ENCODE results near the gene DENND1A. TPM values are rescaled to one million over a fixed set of nuclear protein-coding genes. Genes with fewer than 3 reads are reported as not detected.
A peak's percentile ranks its signal among the peaks of the same experiment; 100 is the strongest.

DENND1A gene
- polyA plus RNA-seq, 2 of the 4 experiments (the other 2 are of a cell fraction), result 15.1 to 21.9 TPM

DNA sequence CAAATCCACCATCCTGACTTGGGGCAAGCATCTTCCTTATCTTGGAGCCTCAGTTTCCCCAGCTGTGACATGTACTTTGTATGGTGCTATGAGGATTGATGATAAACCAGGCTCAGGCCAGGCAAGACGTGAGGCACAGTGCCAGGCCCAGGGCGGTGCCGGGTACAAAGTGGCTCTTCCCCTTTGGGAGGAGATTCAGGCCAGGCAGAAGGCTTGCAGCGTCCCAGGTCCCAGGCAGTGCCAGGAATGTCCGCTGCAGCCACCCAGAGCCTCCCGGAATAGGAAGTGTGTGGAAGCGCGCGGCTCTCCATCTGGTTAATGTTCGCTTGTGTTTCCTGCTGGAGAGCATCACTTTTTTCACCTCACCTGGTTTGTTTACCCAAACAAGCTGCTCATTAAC, 12.6 kb upstream of the DENND1A start:
- H3K4me3 ChIP-seq, result no peak overlapping the region
- WGBS (ENCODE audit: missing lambda C conversion rate), result 83% methylated on average over 10 of the region's 10 CpGs
- H3K9me3 ChIP-seq, result no peaks in the 10 kb centered on the region
- FAIRE-seq (no peak), DNase-seq (ENCODE audit: low read depth in 1 of 2, low spot score in 1 of 2) (no peak), ATAC-seq (no peak)
- TF ChIP-seq HOXA7 (CRISPR knock-in tag; IDR thresholded peaks at IDR 0.05), result no peak
- TF ChIP-seq HDAC2 (IDR thresholded peaks at IDR 0.05), result no peak
- no peak for TF ChIP-seq KDM5A (IDR thresholded peaks at IDR 0.05)
- TF ChIP-seq EHF (CRISPR knock-in tag; IDR thresholded peaks at IDR 0.05), result no peak
- TF ChIP-seq, protein P1, sequence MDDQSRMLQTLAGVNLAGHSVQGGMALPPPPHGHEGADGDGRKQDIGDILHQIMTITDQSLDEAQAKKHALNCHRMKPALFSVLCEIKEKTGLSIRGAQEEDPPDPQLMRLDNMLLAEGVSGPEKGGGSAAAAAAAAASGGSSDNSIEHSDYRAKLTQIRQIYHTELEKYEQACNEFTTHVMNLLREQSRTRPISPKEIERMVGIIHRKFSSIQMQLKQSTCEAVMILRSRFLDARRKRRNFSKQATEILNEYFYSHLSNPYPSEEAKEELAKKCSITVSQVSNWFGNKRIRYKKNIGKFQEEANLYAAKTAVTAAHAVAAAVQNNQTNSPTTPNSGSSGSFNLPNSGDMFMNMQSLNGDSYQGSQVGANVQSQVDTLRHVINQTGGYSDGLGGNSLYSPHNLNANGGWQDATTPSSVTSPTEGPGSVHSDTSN (IDR thresholded peaks at IDR 0.05), result no peak
- TF ChIP-seq RAD21 (conservative IDR thresholded peaks at IDR 0.05 in 1 of 2, IDR thresholded peaks at IDR 0.05 in 1 of 2), result no peak
- TF ChIP-seq CBX8 (IDR thresholded peaks at IDR 0.05), result no peak
- POLR2A ChIA-PET, result no interaction called here
- H3K4me2 ChIP-seq, result no peak overlapping the region
- no peaks in the 10 kb centered on the region for H3K4me1 ChIP-seq
- no peak overlapping the region for H3K27ac ChIP-seq
- CTCF ChIA-PET, result interaction anchor here (1.4 kb wide), 1 partner anchor 12 kb away, joined by 4 read pairs; no protein-coding TSS in a partner anchor

DNA sequence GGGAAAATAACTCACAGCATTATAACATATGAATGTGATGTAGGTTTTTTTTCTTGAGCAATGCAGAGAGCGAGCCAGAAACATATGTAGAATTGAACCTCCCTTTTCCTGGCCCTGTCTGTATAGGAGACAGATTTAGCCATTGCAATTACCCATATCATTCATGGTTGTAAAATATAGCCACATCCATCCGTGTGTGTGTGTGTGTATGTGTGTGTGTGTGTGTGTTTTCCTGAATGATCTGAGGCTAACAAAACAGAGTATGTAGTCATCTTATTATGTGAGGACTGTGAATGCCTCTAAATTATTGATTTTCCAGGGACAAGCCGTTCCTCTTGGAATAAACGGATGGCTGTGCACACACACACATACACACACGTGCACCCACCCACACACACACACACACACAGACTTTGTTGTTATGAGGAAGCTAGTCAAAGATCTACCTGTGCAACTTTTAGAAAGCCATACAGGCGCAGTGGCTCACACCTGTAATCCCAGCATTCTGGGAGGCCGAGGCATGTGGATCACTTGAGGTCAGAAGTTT, 11.7 kb upstream of the DENND1A start:
- ChIA-PET CTCF (interaction anchor here (1.4 kb wide), 1 partner anchor 39 kb away, joined by 3 read pairs; no protein-coding TSS in a partner anchor), POLR2A (no interaction called here)
- no peak overlapping the region for H3K4me2 ChIP-seq
- FAIRE-seq (no peak), DNase-seq (ENCODE audit: low read depth in 1 of 2, low spot score in 1 of 2) (no peak), ATAC-seq (no peak)
- no peak overlapping the region for H3K27ac ChIP-seq
- TF ChIP-seq RCOR1 (IDR thresholded peaks at IDR 0.05; ENCODE audit: low read depth, low read length) (no peak), GATA3 (IDR thresholded peaks at IDR 0.05; ENCODE audit: borderline replicate concordance) (no peak), SMC3 (IDR thresholded peaks at IDR 0.05) (no peak)
- TF ChIP-seq, protein P2, sequence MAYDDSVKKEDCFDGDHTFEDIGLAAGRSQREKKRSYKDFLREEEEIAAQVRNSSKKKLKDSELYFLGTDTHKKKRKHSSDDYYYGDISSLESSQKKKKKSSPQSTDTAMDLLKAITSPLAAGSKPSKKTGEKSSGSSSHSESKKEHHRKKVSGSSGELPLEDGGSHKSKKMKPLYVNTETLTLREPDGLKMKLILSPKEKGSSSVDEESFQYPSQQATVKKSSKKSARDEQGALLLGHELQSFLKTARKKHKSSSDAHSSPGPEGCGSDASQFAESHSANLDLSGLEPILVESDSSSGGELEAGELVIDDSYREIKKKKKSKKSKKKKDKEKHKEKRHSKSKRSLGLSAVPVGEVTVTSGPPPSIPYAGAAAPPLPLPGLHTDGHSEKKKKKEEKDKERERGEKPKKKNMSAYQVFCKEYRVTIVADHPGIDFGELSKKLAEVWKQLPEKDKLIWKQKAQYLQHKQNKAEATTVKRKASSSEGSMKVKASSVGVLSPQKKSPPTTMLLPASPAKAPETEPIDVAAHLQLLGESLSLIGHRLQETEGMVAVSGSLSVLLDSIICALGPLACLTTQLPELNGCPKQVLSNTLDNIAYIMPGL (CRISPR knock-in tag; IDR thresholded peaks at IDR 0.05; ENCODE audit: borderline replicate concordance), result no peak
- 80% methylated on average over 7 of the region's 7 CpGs for WGBS (ENCODE audit: missing lambda C conversion rate)
- no peaks in the 10 kb centered on the region for H3K4me1 ChIP-seq
- H3K4me3 ChIP-seq, result no peak overlapping the region
- peaks cover under 1% of the 10 kb centered on the region; the same call in 1 of the 3 replicates for H3K9me3 ChIP-seq

DNA sequence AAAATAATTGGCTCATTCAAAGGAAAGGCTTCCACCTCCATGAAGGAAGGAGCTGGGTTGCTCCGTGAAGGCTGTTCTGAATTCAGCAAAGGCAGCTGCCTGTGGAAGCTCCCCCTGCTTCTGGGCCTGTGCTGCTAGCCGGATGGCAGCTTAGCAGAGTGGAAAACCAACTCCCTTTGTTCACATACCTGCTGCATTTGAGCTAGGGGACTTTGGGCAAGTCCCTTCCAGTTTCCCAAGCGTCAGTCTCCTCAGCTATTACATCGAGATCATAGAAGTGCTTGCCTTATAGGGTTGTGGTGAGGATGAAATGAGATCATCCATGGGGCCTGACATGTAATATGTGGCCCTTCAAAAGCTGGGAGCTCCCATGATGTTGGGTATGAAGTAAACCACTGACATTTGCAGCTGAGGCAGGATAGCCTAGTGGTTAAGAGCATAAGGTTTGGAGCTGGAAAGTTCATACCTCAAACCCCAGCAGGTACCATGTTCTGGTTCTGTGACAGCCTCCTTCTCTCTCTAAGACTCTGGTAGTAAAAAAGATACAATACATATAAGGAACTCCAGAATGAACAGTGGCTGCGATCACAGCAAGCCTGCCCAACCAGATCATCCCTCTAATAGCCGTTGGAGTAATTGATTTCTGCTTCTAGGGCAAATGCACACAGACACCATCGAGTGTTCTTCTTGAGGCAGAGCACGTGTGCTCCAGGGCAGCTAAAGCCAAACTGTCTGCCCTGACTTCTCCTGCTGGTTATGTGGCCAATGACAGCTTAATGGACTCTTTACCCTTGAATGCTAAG, 11.0 kb upstream of the DENND1A start:
- H3K9me3 ChIP-seq, result peaks cover 2% of the 10 kb centered on the region; the same call in 1 of the 3 replicates
- H3K4me1 ChIP-seq, result no peaks in the 10 kb centered on the region
- ATAC-seq, result peak in 1 of 2 experiments; percentile 48; a peak in 1 of 6 replicates
- CTCF ChIA-PET, result interaction anchor here (0.9 to 1.4 kb wide), 3 partner anchors 16 to 40 kb away, joined by 3 to 4 read pairs (median 3); no protein-coding TSS in a partner anchor
- TF ChIP-seq RFX5 (IDR thresholded peaks at IDR 0.05) (no peak), RAD21 (conservative IDR thresholded peaks at IDR 0.05 in 1 of 2, IDR thresholded peaks at IDR 0.05 in 1 of 2) (no peak), RNF2 (IDR thresholded peaks at IDR 0.05; ENCODE audit: borderline replicate concordance, low read depth) (no peak), ZSCAN20 (CRISPR knock-in tag; IDR thresholded peaks at IDR 0.05) (no peak), EP300 (IDR thresholded peaks at IDR 0.05) (no peak), SMC3 (IDR thresholded peaks at IDR 0.05) (no peak), ZNF302 (CRISPR knock-in tag; IDR thresholded peaks at IDR 0.05) (no peak), JUNB (IDR thresholded peaks at IDR 0.05) (no peak), CEBPB (IDR thresholded peaks at IDR 0.05) (no peak), HOXB13 (CRISPR knock-in tag; IDR thresholded peaks at IDR 0.05; ENCODE audit: low read depth) (no peak), NPAS2 (CRISPR knock-in tag; IDR thresholded peaks at IDR 0.05; ENCODE audit: borderline replicate concordance) (no peak), MAFK (IDR thresholded peaks at IDR 0.05; ENCODE audit: partially characterized antibody) (no peak)
- TF ChIP-seq, protein P3, sequence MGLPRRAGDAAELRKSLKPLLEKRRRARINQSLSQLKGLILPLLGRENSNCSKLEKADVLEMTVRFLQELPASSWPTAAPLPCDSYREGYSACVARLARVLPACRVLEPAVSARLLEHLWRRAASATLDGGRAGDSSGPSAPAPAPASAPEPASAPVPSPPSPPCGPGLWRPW (IDR thresholded peaks at IDR 0.05), result no peak
- DNase-seq (ENCODE audit: low read depth in 1 of 2, low spot score in 1 of 2), result no peak
- POLR2A ChIA-PET, result no interaction called here
- FAIRE-seq, result no peak
- H3K4me2 ChIP-seq, result no peak overlapping the region
- no peak overlapping the region for H3K27ac ChIP-seq
- 69% methylated on average over 8 of the region's 8 CpGs for WGBS (ENCODE audit: missing lambda C conversion rate)
- H3K4me3 ChIP-seq, result no peak overlapping the region
